Measurements from ENCODE around the gene MSI2. TPM values are rescaled to one million over a fixed set of nuclear protein-coding genes. Genes with fewer than 3 reads are reported as not detected.

The MSI2 gene
- total RNA-seq, 2 donors from 2014 or later: 88.3 to 114 TPM

DNA sequence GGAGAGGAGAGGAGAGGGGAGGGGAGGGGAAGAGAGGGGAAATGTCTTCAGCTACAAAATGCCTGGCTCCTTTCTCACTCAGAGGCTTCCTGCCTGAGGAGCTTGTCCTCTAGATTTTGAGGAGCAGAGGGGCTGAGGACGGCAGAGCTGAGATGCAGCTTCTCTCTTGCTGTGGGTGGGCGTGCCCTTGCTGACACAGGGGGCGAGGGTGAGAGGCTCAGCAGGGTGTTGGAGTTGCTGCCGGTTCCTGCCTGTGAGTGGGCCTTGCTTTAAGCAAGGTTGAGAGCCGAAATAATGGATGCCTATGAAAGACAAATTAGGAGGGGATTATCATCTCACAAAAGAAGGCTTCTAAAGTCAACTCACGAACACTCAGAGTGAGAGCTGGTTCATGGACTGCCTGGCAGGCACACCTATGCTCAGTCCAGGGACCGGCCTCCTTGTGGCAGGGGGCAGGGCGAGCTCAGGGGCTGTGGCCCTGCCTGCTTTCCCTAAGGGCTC, 215.6 kb downstream of the MSI2 start:
- Histone ChIP-seq H3K27ac (ENCODE audit: low read depth, low read length) (peak overlapping the region; percentile 50), H3K27me3 (ENCODE audit: control insufficient read depth, insufficient read depth, low read length, poor library complexity, severe bottlenecking) (no peaks in the 10 kb centered on the region), H3K4me3 (ENCODE audit: low read length) (no peak overlapping the region), H3K9ac (ENCODE audit: extremely low read depth, low read length, poor library complexity, severe bottlenecking) (no peak overlapping the region), H3K36me3 (ENCODE audit: control insufficient read depth, insufficient read depth, low read length) (no peaks in the 10 kb centered on the region), H3K9me3 (ENCODE audit: control insufficient read depth, low read length) (no peaks in the 10 kb centered on the region), H3K4me1 (ENCODE audit: control insufficient read depth, insufficient read depth, low read length) (peaks cover 28% of the 10 kb centered on the region)
- WGBS, 2 experiments (ENCODE audit: insufficient coverage in 1 of 2, insufficient read length in 1 of 2): 49 to 60% methylated on average over 6 to 8 of the region's 8 CpGs
- no peaks in the 10 kb centered on the region for H3K27me3 Mint-ChIP-seq (ENCODE audit: insufficient read depth)
- H3K4me3 Mint-ChIP-seq: no peak overlapping the region
- peak overlapping the region; percentile 72 for H3K27ac Mint-ChIP-seq
- no peaks in the 10 kb centered on the region for H3K9me3 Mint-ChIP-seq
- H3K4me1 Mint-ChIP-seq: peaks cover 68% of the 10 kb centered on the region
- TF ChIP-seq, protein P1, sequence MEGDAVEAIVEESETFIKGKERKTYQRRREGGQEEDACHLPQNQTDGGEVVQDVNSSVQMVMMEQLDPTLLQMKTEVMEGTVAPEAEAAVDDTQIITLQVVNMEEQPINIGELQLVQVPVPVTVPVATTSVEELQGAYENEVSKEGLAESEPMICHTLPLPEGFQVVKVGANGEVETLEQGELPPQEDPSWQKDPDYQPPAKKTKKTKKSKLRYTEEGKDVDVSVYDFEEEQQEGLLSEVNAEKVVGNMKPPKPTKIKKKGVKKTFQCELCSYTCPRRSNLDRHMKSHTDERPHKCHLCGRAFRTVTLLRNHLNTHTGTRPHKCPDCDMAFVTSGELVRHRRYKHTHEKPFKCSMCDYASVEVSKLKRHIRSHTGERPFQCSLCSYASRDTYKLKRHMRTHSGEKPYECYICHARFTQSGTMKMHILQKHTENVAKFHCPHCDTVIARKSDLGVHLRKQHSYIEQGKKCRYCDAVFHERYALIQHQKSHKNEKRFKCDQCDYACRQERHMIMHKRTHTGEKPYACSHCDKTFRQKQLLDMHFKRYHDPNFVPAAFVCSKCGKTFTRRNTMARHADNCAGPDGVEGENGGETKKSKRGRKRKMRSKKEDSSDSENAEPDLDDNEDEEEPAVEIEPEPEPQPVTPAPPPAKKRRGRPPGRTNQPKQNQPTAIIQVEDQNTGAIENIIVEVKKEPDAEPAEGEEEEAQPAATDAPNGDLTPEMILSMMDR (conservative IDR thresholded peaks at IDR 0.05): peak; percentile 61
- no peaks in the 10 kb centered on the region for H3K36me3 Mint-ChIP-seq (ENCODE audit: low read depth)
- peak; percentile 81 for DNase-seq

DNA sequence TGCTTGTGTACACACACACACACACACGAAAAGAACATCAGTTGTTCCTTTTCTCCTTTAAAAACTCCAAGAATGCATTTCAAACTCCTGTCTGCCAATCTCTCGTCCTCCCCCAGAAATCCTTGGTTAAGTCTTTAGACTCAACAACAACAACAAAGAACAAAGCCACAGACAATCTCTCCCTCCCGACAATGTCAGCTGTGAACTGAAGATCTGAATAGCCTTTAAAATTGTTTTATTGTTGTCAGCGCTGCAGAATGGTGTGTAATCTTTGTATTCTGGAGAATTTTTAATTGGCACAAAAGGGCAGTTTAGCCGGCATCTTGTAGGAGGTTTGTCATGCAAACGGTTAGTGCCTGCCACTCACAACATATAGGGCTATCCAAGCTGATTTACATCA, 219.5 kb downstream of the MSI2 start:
- H3K9me3 ChIP-seq (ENCODE audit: control insufficient read depth, low read length): no peaks in the 10 kb centered on the region
- no peak overlapping the region for H3K27ac Mint-ChIP-seq
- H3K9ac ChIP-seq (ENCODE audit: extremely low read depth, low read length, poor library complexity, severe bottlenecking): no peak overlapping the region
- no peak overlapping the region for H3K4me3 Mint-ChIP-seq
- 65 to 76% methylated on average over 3 to 6 of the region's 6 CpGs for WGBS, 2 experiments (ENCODE audit: insufficient coverage in 1 of 2, insufficient read length in 1 of 2)
- H3K36me3 Mint-ChIP-seq (ENCODE audit: low read depth): peaks cover 3% of the 10 kb centered on the region
- H3K27ac ChIP-seq (ENCODE audit: low read depth, low read length): peak overlapping the region; percentile 47
- no peaks in the 10 kb centered on the region for H3K9me3 Mint-ChIP-seq
- TF ChIP-seq, protein P1 (conservative IDR thresholded peaks at IDR 0.05): no peak
- H3K4me3 ChIP-seq (ENCODE audit: low read length): no peak overlapping the region
- no peaks in the 10 kb centered on the region for H3K36me3 ChIP-seq (ENCODE audit: control insufficient read depth, insufficient read depth, low read length)
- H3K27me3 ChIP-seq (ENCODE audit: control insufficient read depth, insufficient read depth, low read length, poor library complexity, severe bottlenecking): no peaks in the 10 kb centered on the region
- no peaks in the 10 kb centered on the region for H3K27me3 Mint-ChIP-seq (ENCODE audit: insufficient read depth)
- DNase-seq: no peak
- peaks cover 67% of the 10 kb centered on the region for H3K4me1 Mint-ChIP-seq
- H3K4me1 ChIP-seq (ENCODE audit: control insufficient read depth, insufficient read depth, low read length): peaks cover 35% of the 10 kb centered on the region

DNA sequence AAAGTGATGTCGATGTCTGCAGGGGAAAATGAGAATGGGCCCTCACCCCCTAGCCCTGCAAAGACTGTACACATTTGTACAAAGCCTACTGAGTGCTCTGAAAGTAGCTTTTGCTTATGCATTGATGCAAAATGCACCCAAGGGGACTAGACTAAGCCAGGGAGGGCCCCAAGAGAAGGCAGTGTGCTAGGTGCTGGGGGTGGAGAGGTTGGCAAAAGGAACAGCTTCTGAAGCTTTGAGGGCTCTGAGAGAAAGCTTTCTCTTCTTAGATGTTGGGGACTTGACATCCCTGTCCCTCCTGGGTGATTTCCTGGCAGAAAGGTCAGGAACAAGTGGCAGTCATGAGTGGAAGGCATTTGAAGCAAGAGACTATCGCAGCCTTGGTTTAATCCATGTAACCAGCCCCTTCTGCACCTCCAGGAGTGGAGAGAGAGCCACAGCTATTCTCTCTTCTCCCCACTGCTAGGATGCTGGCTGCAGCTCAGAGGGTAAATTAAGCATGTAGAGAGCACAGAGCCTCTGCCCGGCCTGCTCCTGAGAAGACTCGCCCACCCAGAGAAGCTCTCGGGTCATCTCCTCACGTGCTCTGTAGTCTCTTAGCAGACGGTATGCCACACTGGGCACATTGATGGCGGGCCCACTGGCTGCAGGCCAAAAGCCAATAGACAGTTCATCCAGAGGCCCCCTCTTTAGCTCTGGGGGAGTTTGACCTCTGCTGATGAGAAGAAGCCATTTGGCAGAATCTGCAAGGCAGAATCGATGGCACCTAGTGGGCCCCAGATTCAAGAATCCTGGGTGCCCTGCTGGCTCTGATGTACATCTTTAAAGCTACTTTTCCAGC, 221.4 kb downstream of the MSI2 start:
- H3K27ac Mint-ChIP-seq: peak overlapping the region; percentile 18
- no peak overlapping the region for H3K4me3 Mint-ChIP-seq
- Histone ChIP-seq H3K9me3 (ENCODE audit: control insufficient read depth, low read length) (no peaks in the 10 kb centered on the region), H3K27me3 (ENCODE audit: control insufficient read depth, insufficient read depth, low read length, poor library complexity, severe bottlenecking) (no peaks in the 10 kb centered on the region), H3K9ac (ENCODE audit: extremely low read depth, low read length, poor library complexity, severe bottlenecking) (no peak overlapping the region), H3K36me3 (ENCODE audit: control insufficient read depth, insufficient read depth, low read length) (no peaks in the 10 kb centered on the region), H3K4me1 (ENCODE audit: control insufficient read depth, insufficient read depth, low read length) (peaks cover 27% of the 10 kb centered on the region), H3K27ac (ENCODE audit: low read depth, low read length) (no peak overlapping the region), H3K4me3 (ENCODE audit: low read length) (no peak overlapping the region)
- TF ChIP-seq, protein P1 (conservative IDR thresholded peaks at IDR 0.05): no peak
- DNase-seq: no peak
- H3K4me1 Mint-ChIP-seq: peaks cover 57% of the 10 kb centered on the region
- WGBS, 2 experiments (ENCODE audit: insufficient coverage in 1 of 2, insufficient read length in 1 of 2): 82 to 83% methylated on average over 9 of the region's 9 CpGs
- H3K9me3 Mint-ChIP-seq: no peaks in the 10 kb centered on the region
- H3K36me3 Mint-ChIP-seq (ENCODE audit: low read depth): peaks cover 3% of the 10 kb centered on the region
- no peaks in the 10 kb centered on the region for H3K27me3 Mint-ChIP-seq (ENCODE audit: insufficient read depth)

All from endodermal cell (in vitro differentiated cells).